Transverse colon (tissue), 1 donor: Measurements from ENCODE around the gene NFASC.

Experiments
- EP300 ChIP-seq: sonication (generic); formaldehyde crosslinking; IDR thresholded peaks from one replicate; pipeline ENCODE4 v1.6.1; 2017; ENCODE audit warnings: antibody characterized with exemption, low read depth
- POLR2A ChIP-seq: fragments of 450-650 bp; IDR thresholded peaks from one replicate; pipeline ENCODE4 v1.6.1; 2016; ENCODE audit warnings: antibody characterized with exemption, mild to moderate bottlenecking, moderate library complexity

DNA sequence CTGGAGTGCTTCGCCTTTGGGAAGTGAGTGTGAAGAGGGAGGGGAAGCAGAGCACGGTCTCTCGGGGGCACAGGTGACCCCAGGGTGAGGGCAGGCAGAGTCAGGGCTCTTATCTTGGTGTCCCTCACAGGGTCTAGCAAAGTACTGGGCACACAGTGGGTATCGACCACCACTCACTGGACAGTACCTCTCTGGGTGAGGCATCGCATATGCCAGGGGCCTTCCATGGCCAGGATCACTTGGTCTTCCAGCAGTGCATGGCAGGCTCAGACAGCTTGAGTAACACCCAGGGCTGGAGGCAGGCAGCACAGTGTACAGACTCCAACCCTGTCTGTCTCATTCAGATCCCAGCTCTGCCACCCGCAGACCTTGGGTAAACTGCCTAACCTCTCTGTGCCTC is 189.0 kb downstream of the NFASC start:
- no peak for TF ChIP-seq POLR2A
- no peak for TF ChIP-seq EP300
